Measurements from ENCODE around the gene CHCHD4.
"Not testable (repeated sequence)": the region's sequence is repeated elsewhere in the genome, so short reads cannot be mapped to it uniquely, and the experiment has no call there.

Gene CHCHD4

DNA sequence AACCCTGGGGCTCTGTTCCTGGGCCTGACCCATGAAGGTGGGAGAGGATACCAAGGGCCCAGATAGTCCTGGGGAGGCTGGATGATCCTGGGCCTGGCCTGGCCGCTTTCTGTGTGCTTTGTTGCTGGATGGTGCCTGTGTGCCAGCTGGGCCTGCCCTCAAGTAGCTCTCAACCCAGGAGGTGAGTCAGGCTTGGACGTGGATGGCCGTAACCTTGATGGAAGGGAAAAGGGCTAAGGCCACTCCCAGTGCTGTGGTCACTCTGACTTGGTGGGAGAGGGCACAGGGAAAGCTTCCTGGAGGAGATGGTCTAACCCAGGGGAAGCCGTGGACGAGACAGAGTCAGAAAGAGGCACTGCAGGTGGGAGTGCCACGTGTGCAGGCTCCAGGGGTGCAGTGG, 9.6 kb upstream of the CHCHD4 start:
- DNase-seq (ENCODE audit: low spot score), result no peak

DNA sequence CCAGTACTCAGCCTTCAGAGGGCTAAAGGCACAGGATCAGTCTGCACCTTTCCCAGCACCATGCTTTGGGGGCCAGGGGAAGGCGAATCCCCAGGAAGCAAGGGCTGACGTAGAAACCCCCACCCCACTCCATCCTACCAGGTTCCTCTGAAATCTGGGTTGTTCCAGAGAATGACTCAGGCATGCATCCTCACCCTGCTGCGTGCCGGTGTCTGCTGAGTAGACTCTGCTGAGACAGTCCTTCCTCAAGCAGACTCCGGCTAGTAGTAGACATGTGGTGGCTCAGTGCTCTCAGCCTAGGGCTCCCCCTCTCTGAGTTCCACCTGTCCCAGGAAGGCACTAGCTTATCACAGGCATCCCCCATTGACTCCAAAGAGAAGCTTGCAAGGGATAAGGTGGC, 9.2 kb upstream of the CHCHD4 start:
- DNase-seq (ENCODE audit: low spot score), result no peak

DNA sequence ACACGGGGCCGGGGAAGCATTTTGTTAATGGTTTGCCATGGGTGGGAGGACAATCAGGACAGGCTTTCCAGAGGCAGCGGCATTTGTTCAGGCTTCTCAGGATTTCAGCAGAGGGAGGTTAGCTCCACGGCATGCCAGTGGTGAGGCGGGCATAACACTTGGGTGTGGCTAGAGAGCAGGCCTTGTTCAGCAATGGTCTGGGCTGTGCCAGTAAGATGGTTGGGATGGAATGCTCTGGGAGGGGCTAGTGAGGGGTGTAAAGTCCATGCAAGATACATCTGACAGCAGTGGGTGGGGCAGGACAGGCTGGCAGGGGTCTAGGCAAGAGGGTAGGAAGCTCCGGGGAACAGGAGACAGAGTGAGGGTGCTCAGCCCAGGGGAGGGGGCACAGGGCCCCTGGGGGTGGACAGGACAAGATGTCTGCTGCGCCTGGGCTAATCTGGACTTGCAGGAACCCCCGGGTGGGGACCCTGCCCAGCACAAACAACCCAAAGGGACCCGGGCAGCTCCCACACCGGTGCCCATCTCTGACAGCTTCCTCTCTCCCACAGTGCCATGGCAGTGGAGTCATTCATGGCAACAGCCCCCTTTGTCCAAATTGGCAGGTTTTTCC, 8.6 kb upstream of the CHCHD4 start:
- DNase-seq (ENCODE audit: low spot score), result no peak

- no peak for DNase-seq (ENCODE audit: low spot score)
Observed at GRCh38 chr3:14132689-14133088, 8.0 kb upstream of the CHCHD4 start.

DNA sequence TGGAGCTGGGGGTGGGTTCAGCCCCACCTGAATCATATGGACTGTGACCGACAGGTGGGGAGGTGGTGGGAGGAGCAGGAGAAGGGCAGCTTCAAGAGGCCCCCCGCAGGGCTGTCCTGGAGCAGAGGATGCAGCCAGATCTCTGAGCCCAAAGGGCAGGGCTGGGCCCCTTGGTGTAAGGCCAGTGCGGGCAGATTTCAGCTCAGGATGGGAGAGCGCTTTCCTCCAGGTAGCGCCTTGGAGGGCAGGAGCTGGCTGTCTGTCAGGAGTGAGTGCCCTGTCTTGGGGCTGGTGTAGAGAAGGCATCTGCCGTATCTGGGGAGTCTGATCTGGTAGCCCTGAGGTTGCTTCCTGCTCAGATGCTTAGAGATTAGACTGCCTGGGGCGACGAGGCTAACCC, 7.5 kb upstream of the CHCHD4 start:
- no peak for DNase-seq (ENCODE audit: low spot score)

GRCh38 chr3:14131134-14131533, 6.5 kb upstream of the CHCHD4 start:
- DNase-seq (ENCODE audit: low spot score), result no peak

GRCh38 chr3:14130707-14131106, 6.0 kb upstream of the CHCHD4 start:
- no peak for DNase-seq (ENCODE audit: low spot score)

DNA sequence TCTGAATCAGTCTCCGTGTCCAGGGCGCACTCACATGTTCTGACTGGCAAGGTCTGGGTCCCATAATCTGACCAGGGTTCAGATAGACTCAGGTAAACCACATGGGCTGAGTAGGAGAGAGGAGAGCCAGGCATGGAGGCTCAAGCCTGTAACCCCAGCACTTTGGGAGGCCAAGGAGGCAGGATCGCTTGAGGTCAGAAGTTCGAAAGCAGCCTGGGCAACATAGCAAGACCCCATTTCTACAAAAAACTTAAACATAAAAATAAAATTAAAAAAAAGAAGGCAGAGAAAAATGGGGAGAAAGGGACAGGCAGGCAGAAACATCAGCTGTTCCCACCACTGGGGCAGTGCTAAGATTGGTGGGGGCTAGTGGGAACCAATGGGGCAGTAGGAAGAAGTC, 5.6 kb upstream of the CHCHD4 start:
- DNase-seq (ENCODE audit: low spot score), result no peak

- no peak for DNase-seq (ENCODE audit: low spot score)
Observed at GRCh38 chr3:14129296-14129695, 4.6 kb upstream of the CHCHD4 start.

DNA sequence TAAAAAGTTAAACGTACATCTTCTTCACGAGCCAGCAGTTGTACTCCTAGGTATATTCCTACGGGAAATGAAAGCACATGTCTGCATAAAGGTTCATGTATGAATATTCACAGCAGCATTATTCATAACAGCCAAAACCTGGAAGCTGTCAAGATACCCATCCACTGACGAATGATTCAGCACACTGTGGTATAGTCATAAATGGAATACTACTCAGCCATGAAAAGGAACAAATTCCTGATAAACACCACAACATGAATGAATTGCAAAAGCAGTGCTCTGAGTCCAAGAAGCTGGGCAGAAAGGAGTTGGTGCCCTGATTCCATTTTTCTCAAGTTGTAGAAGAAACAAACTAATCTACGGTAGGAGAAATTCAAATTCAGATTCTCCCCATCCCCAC, 4.1 kb upstream of the CHCHD4 start:
- no peak for DNase-seq (ENCODE audit: low spot score)

DNA sequence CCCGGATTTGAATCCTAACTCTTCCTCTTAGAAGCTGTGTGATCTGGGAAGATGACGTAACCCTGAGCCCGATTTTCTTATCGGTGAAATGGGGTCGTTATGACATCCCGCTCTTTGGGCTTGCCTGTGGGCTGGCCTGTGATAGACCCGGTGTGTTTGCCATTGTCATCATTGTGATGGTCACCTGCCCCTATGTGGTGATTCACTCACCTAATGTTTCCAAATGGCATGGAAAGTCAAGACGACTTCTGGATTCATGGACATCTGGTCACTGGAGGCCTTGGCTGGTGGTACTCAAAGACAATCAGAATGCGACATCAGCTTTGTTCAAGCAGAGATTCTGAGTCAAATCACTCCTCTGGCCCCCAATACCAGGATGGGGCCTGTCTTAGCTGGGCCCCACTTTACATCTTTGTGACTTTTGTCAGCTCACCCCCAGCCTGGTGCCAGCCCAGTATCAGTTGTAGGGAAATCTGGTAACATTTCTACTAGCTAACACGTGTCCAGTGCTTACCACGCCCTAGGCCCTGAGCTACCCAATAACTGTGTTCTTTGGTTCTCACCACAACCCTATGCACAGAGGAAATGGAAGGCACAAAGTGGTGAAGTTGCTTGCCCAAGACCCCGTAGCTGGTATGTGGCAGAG, 3.0 kb upstream of the CHCHD4 start:
- no peak for DNase-seq (ENCODE audit: low spot score)

GRCh38 chr3:14126887-14127505, 2.3 kb upstream of the CHCHD4 start:
- no peak for DNase-seq (ENCODE audit: low spot score)

DNA sequence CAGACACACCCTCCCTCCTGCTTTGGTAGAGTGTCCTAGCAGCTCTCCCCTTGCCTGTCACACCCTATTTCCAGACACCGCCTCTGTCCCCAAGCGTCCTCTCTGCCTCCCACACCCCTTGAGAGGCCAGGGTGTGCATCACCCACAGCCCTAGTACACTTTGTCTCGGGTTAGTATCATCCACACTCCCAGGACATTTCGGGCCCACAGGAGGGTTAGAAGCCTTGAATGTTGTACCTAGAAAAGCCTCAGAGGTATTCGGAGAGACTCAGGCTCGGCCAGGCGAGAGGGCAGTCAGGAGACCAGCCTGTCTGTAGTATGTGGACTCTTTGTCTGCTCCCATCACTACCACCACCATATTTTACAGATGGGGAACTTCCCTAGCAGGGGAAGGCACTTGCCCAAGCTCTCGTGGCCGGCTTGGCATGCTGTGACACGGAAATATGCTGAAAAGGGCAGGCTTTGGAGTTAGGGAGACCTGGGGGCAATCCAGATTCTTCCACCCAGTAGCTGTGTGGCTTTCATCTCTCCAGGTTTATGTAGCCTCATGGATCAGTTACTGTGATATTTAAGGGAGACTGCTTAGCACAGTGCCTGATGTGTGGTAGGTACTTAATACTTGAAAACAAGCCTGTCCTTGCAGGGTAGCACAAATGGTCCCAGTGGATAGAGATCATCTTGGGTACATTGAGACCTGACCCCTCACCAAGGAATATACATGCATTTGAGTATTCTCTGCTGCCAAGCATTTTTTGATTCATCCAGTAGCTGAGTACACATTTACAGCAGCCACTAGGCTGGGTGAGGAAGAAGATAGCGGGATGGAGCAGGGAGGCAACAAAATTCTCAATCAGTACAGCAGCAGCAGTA, 1.6 kb upstream of the CHCHD4 start:
- no peak for DNase-seq (ENCODE audit: low spot score)

DNA sequence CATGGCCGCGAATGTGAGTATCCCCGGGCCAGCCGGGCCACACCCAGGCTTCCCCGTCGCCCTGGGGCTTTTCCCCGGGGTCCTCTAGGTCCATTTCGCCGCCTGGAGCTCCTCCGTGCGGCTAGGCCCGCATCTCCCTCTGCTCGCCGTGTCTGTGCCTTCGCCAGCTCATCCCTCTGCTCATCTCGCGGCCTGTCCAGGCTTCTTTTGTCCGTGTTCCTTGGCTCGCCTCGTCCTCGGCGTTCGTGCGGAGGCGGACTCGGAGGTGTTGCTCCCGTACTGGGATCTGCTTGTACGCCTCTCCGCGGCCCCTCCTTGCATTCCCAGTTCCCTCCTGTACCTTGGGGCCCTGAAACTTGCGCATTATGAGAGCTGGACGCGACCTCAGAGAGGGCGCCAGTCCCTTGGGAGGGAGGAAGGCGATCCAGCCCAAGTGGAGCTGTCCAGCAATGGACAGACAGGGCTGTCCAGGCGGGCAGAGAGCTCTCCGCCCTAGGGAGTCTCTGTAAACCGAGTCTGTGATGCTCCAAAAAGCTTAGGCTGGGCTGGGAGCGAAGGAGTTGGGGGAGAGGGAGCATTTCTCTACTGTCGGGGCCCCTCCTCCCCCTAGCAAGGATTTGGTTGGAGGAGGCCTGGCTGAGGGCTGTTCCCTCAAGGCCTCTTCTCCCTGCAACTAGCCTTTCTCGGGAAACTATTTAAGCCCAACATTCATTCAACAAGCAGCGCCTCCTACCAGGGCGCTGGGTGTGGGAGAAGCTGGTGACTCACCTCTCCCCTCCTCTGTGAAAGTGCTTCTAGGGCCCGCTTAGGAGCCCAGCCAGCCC, 735 bp upstream of the CHCHD4 start:
- DNase-seq (ENCODE audit: low spot score), result peak; percentile 78

DNA sequence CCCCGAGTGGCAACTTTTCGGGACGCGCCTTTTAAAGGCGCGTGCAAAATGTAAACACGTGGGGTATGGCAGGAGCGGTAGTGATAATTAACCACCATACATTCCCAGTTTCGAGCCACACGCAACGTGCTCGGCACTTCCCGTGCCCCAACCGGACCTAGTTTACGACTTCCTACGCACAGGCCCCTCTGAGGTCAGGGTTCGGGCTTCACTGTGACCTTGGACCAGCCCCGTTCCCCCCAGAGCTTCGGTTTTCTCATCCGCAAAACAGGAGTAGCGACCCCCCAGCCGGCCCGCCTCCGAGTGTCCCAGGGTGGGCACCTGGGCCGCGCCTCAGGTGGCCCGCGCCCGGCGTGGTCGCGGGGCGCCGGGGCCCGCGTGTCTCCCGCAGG, 451 bp downstream of the CHCHD4 start:
- peak; percentile 62 for DNase-seq (ENCODE audit: low spot score)

DNA sequence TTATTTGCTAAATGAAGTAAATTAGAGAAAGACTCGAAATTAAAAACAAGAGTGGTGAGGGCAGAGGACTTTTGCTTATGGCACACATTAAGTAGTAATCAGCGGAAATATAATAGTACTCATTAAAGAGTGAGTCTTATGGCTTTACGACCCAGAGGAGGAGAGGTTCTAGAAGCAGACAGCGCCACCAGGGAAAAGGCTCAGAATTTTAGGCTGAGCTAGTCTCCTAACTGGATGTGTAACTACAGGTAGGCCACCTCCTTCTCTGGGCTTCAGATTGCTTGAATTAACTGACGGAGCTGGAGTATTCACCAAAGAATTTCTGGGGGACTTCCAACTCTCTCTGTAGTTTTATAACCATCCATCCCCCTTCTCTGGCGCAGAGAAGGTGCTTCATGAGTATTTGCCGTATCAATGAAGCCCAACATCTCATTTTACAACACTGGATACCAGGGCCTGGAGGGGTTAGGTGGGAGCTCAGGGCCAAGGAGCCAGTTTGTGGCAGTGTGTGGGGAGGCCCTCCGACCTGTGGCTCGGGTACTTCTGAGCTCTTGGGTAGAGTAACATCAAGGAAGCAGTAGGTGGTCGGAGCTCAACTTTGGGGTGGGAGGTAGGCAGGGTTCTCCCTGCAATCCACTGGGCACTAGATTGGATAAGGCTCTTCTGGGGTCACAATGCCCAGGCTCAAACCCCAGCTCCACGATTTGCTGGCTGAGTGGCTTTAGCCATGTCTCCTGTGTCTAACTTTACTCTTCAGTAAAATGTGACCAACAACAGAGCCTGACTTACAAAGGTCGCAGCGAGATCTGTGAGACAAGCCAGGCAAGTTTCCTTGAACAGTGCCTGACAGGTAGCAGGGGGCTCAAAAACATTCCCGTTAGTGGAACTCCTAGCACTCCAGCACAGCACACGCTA, 1.1 kb downstream of the CHCHD4 start:
- DNase-seq (ENCODE audit: low spot score), result no peak

- DNase-seq (ENCODE audit: low spot score), result no peak
Observed at GRCh38 chr3:14122301-14122700, 2.4 kb downstream of the CHCHD4 start.

- no peak for DNase-seq (ENCODE audit: low spot score)
Observed at GRCh38 chr3:14121859-14122258, 2.8 kb downstream of the CHCHD4 start.

DNA sequence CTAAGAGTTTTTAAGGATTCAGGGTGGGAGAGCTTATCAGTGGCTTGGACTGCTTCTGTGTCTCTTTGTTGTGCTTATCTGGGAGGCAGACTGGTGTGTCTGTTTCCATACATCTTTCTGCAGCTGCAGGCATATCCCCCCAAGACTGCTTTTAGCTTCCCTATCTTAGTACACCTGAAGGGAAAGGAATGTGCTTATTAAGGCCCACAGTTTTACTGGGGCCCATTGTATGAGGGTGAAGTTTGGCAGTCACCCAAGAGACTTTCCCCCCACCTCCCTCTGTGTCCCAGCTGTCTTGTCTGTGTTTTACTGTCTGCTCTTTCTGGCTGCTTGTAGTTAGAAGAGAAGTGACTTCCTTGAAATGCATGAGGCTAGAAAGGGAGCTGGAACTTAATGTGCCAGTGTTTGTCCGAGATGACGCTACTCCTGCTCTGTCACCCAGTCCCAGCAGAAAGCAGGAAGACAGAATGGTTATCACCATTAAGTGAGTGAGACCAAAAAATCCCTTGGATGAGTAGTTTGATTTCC, 3.7 kb downstream of the CHCHD4 start:
- DNase-seq (ENCODE audit: low spot score), result not testable (repeated sequence)

GRCh38 chr3:14120111-14120920, 4.4 kb downstream of the CHCHD4 start:
- no peak for DNase-seq (ENCODE audit: low spot score)

Measured in CD4-positive, alpha-beta T cell treated with Interleukin-15 for 4 hours (primary cell).